ENCODE results near the gene JAZF1. TPM values are rescaled to one million over a fixed set of nuclear protein-coding genes. Genes with fewer than 3 reads are reported as not detected.

The JAZF1 gene
- total RNA-seq, 1 experiment from 2014 or later = 9.1 TPM

- H3K23me2 ChIP-seq (ENCODE audit: insufficient read length, low read depth, low read length, poor library complexity, severe bottlenecking) = no peaks in the 10 kb centered on the region
- peaks cover 5 to 8% of the 10 kb centered on the region in 2 experiments for H3K9me3 Mint-ChIP-seq
These were observed 161.6 kb downstream of the JAZF1 start for GRCh38 chr7:28018856-28019465.

More at GRCh38 chr7:28018856-28019465, 161.6 kb downstream of the JAZF1 start:
- Histone ChIP-seq H4K20me1 (ENCODE audit: control insufficient read depth, insufficient read depth, insufficient read length) (no peaks in the 10 kb centered on the region), H3K27ac (ENCODE audit: insufficient read length, low read depth, low read length) (no peak overlapping the region), H3K4me2 (ENCODE audit: insufficient read depth, insufficient read length, low read length) (no peak overlapping the region), H2BK120ac (ENCODE audit: low read depth, low read length, poor library complexity, severe bottlenecking) (no peak overlapping the region), H2BK20ac (ENCODE audit: low read depth, low read length, poor library complexity, severe bottlenecking) (no peak overlapping the region), H3K9ac (ENCODE audit: extremely low read depth, insufficient read length, low read length) (no peak overlapping the region), H3K23ac (ENCODE audit: insufficient read length, low read depth, low read length) (no peak overlapping the region), H3K14ac (ENCODE audit: insufficient read depth, low read length) (no peak overlapping the region), H2AK5ac (ENCODE audit: insufficient read length, low read length) (no peak overlapping the region), H3T11ph (ENCODE audit: low read length) (no peak overlapping the region), H3K18ac (ENCODE audit: insufficient read length, low read depth, low read length) (no peak overlapping the region), H2AFZ (ENCODE audit: low read length) (no peak overlapping the region), H2BK5ac (ENCODE audit: insufficient read length, low read length) (no peak overlapping the region), H3K79me2 (ENCODE audit: insufficient read depth, low read length) (no peaks in the 10 kb centered on the region), H3K27me3 (ENCODE audit: insufficient read depth, low read length) (no peaks in the 10 kb centered on the region), H4K91ac (ENCODE audit: insufficient read length, low read depth, low read length) (no peak overlapping the region), H4K5ac (ENCODE audit: insufficient read length, low read depth, low read length) (no peak overlapping the region), H3K4me1 (ENCODE audit: insufficient read depth, low read length) (no peaks in the 10 kb centered on the region), H3K9me3 (ENCODE audit: control insufficient read depth, low read depth, low read length) (peaks cover 10% of the 10 kb centered on the region), H4K8ac (replicated peaks; ENCODE audit: insufficient read length, low read depth, low read length) (no peak overlapping the region), H3K79me1 (ENCODE audit: insufficient read depth, low read depth, low read length, poor library complexity, severe bottlenecking) (no peaks in the 10 kb centered on the region), H2BK15ac (ENCODE audit: low read depth, low read length) (no peak overlapping the region), H3K56ac (ENCODE audit: insufficient read length, low read depth, low read length) (no peak overlapping the region), H3K4ac (ENCODE audit: low read depth, low read length) (no peak overlapping the region), H2BK12ac (ENCODE audit: insufficient read length, low read depth, low read length) (no peak overlapping the region)
- H3K27ac Mint-ChIP-seq = no peak overlapping the region
- H3K27me3 Mint-ChIP-seq (ENCODE audit: low read depth) = 0 out of 2 replicates have a peak, but pooled peaks cover 3% of the 10 kb centered on the region
- peaks cover 11 to 13% of the 10 kb centered on the region in 2 experiments for H3K4me1 Mint-ChIP-seq
- no CpG with 5 or more reads among the region's 8 CpGs for WGBS (ENCODE audit: extremely low coverage, insufficient read length, low lambda C conversion rate)
- no peak for DNase-seq
- peaks cover 9 to 11% (median 11%) of the 10 kb centered on the region in 3 experiments for H3K36me3 Mint-ChIP-seq (ENCODE audit: insufficient read depth in 1 of 3, low read depth in 3 of 3)
- no peak overlapping the region for H3K4me3 Mint-ChIP-seq
- TF ChIP-seq CTCF (conservative IDR thresholded peaks at IDR 0.05) = no peak
